BE2C (cell line): Measurements from ENCODE around the gene GPAT3.
"Not testable (repeated sequence)": the region's sequence is repeated elsewhere in the genome, so short reads cannot be mapped to it uniquely, and the experiment has no call there.

Experiments
- DNase-seq: peaks from one replicate; pipeline ENCODE4 v3.0.0-alpha.2; 2020
- H3K27me3 ChIP-seq: fragments of 250-450 bp; sonication (Bioruptor Pico); 2 replicates; pipeline ENCODE4 v1.5.1; 2020; ENCODE audit warnings: mild to moderate bottlenecking
- H3K36me3 ChIP-seq: fragments of 250-450 bp; sonication (Bioruptor Pico); 2 replicates; pipeline ENCODE4 v1.5.1; 2020; ENCODE audit warnings: mild to moderate bottlenecking
- H3K4me1 ChIP-seq: fragments of 250-450 bp; sonication (Bioruptor Pico); 2 replicates; pipeline ENCODE4 v1.5.1; 2020
- H3K4me3 ChIP-seq: 2 replicates; pipeline ENCODE4 v1.5.1; 2011; ENCODE audit warnings: low read depth, low read length
- H3K9me3 ChIP-seq: fragments of 250-450 bp; sonication (Bioruptor Pico); 2 replicates; pipeline ENCODE4 v1.5.1; 2020
- CTCF ChIP-seq: IDR thresholded peaks from 2 replicates; pipeline ENCODE4 v1.5.1; 2012; ENCODE audit warnings: mild to moderate bottlenecking, low read depth, low read length

Gene GPAT3

GRCh38 chr4:83569429-83569828 lies 33.5 kb downstream of the GPAT3 start:
- no peak for TF ChIP-seq CTCF
- H3K9me3 ChIP-seq = no peaks in the 10 kb centered on the region
- no peaks in the 10 kb centered on the region for H3K27me3 ChIP-seq
- no peaks in the 10 kb centered on the region for H3K4me1 ChIP-seq
- H3K36me3 ChIP-seq = no peaks in the 10 kb centered on the region
- H3K4me3 ChIP-seq = no peak overlapping the region
- no peak for DNase-seq

- DNase-seq = no peak
- Histone ChIP-seq H3K4me3 (no peak overlapping the region), H3K9me3 (no peaks in the 10 kb centered on the region), H3K4me1 (no peaks in the 10 kb centered on the region), H3K27me3 (no peaks in the 10 kb centered on the region), H3K36me3 (no peaks in the 10 kb centered on the region)
- TF ChIP-seq CTCF = no peak
These were observed 34.1 kb downstream of the GPAT3 start for GRCh38 chr4:83569987-83570386.

- no peak for DNase-seq
- TF ChIP-seq CTCF = no peak
- H3K4me1 ChIP-seq = no peaks in the 10 kb centered on the region
These were observed 36.9 kb downstream of the GPAT3 start for GRCh38 chr4:83572848-83573247.

GRCh38 chr4:83574247-83574646 lies 38.3 kb downstream of the GPAT3 start:
- H3K36me3 ChIP-seq = no peaks in the 10 kb centered on the region
- H3K27me3 ChIP-seq = no peaks in the 10 kb centered on the region
- no peak for TF ChIP-seq CTCF
- DNase-seq = no peak
- H3K4me1 ChIP-seq = no peaks in the 10 kb centered on the region
- H3K4me3 ChIP-seq = no peak overlapping the region
- H3K9me3 ChIP-seq = no peaks in the 10 kb centered on the region

More at GRCh38 chr4:83572848-83573247, 36.9 kb downstream of the GPAT3 start:
- Histone ChIP-seq H3K36me3 (no peaks in the 10 kb centered on the region), H3K9me3 (no peaks in the 10 kb centered on the region), H3K4me3 (no peak overlapping the region), H3K27me3 (no peaks in the 10 kb centered on the region)

- H3K36me3 ChIP-seq, H3K4me1 ChIP-seq, H3K9me3 ChIP-seq, H3K4me3 ChIP-seq, H3K27me3 ChIP-seq, DNase-seq: not testable (repeated sequence)
These were observed 40.3 kb downstream of the GPAT3 start for GRCh38 chr4:83576237-83576636.

- DNase-seq = no peak
- no peaks in the 10 kb centered on the region for H3K36me3 ChIP-seq
- H3K4me1 ChIP-seq = no peaks in the 10 kb centered on the region
- TF ChIP-seq CTCF = no peak
- no peak overlapping the region for H3K4me3 ChIP-seq
- H3K27me3 ChIP-seq = no peaks in the 10 kb centered on the region
- H3K9me3 ChIP-seq = no peaks in the 10 kb centered on the region
These were observed 45.7 kb downstream of the GPAT3 start for GRCh38 chr4:83581411-83582288.
